SU-DHL-6 (cell line): ENCODE results near the gene JMJD6.

Experiments
- H2AFZ ChIP-seq: fragments of 200-600 bp; sonication (generic); 2 replicates; pipeline ENCODE4 v1.6.1; 2014; ENCODE audit warnings: low read depth, mild to moderate bottlenecking, moderate library complexity, mixed read lengths, antibody characterized with exemption, low read length; ENCODE audit not compliant: severe bottlenecking
- H3F3A ChIP-seq: fragments of 200-600 bp; shearing (Covaris generic); 2 replicates; pipeline ENCODE4 v1.6.0; 2016; ENCODE audit warnings: antibody characterized with exemption, mild to moderate bottlenecking; ENCODE audit not compliant: insufficient read depth
- H3K27ac ChIP-seq: fragments of 200-600 bp; sonication (generic); 2 replicates; pipeline ENCODE4 v1.5.1; 2016; ENCODE audit warnings: low read depth, mild to moderate bottlenecking, low read length, moderate library complexity, mixed read lengths
- H3K27me3 ChIP-seq: fragments of 200-600 bp; sonication (generic), shearing (Covaris generic); 2 replicates; pipeline ENCODE4 v1.6.0; 2014; ENCODE audit warnings: mild to moderate bottlenecking, low read length
- H3K36me3 ChIP-seq: fragments of 200-600 bp; sonication (generic); 2 replicates; pipeline ENCODE4 v1.6.1; 2014; ENCODE audit warnings: mild to moderate bottlenecking, low read length, mixed read lengths
- H3K4me2 ChIP-seq: fragments of 300-600, 200-600 bp; shearing (Covaris generic), sonication (generic); 2 replicates; pipeline ENCODE4 v1.6.0; 2014; ENCODE audit warnings: low read length, low read depth, mild to moderate bottlenecking; ENCODE audit not compliant: poor library complexity, severe bottlenecking
- H3K4me3 ChIP-seq: fragments of 200-600 bp; sonication (generic); 2 replicates; pipeline ENCODE4 v1.5.1; 2014; ENCODE audit warnings: antibody characterized with exemption, low read length, mild to moderate bottlenecking, mixed read lengths; ENCODE audit not compliant: insufficient read depth, poor library complexity, severe bottlenecking
- H3K79me2 ChIP-seq: fragments of 200-600 bp; sonication (generic); 2 replicates; pipeline ENCODE4 v1.6.1; 2014; ENCODE audit warnings: mild to moderate bottlenecking, low read length, moderate library complexity; ENCODE audit not compliant: insufficient read depth
- H3K9ac ChIP-seq: fragments of 200-600 bp; sonication (generic); 2 replicates; pipeline ENCODE4 v1.7.0; 2014; ENCODE audit warnings: mild to moderate bottlenecking, low read length
- H3K9me2 ChIP-seq: fragments of 200-600 bp; sonication (generic); replicated peaks from 2 replicates; pipeline ENCODE4 v1.6.1; 2014; ENCODE audit warnings: low read length; ENCODE audit not compliant: insufficient read depth
- H3K9me3 ChIP-seq: fragments of 200-600 bp; sonication (generic); 2 replicates; pipeline ENCODE4 v1.6.1; 2014; ENCODE audit warnings: low read length, mixed read lengths; ENCODE audit not compliant: insufficient read depth
- H4K20me1 ChIP-seq: fragments of 200-600 bp; sonication (generic); 2 replicates; pipeline ENCODE4 v1.6.1; 2014; ENCODE audit warnings: low read depth, mild to moderate bottlenecking, antibody characterized with exemption, low read length, moderate library complexity, mixed read lengths
- EZH2phosphoT487 ChIP-seq: fragments of 200-600 bp; sonication (generic), shearing (Covaris generic); conservative IDR thresholded peaks from 2 replicates; pipeline ENCODE4 v1.6.1; 2018; ENCODE audit warnings: mild to moderate bottlenecking, antibody characterized with exemption, low read length, moderate library complexity, mixed read lengths
- TF ChIP-seq, protein P1 (sequence below): fragments of 200-600 bp; sonication (generic); IDR thresholded peaks from one replicate; pipeline ENCODE4 v1.5.1; 2017; ENCODE audit warnings: antibody characterized with exemption, mild to moderate bottlenecking, low read length, moderate library complexity; ENCODE audit not compliant: insufficient read depth, poor library complexity, severe bottlenecking

Gene JMJD6

DNA sequence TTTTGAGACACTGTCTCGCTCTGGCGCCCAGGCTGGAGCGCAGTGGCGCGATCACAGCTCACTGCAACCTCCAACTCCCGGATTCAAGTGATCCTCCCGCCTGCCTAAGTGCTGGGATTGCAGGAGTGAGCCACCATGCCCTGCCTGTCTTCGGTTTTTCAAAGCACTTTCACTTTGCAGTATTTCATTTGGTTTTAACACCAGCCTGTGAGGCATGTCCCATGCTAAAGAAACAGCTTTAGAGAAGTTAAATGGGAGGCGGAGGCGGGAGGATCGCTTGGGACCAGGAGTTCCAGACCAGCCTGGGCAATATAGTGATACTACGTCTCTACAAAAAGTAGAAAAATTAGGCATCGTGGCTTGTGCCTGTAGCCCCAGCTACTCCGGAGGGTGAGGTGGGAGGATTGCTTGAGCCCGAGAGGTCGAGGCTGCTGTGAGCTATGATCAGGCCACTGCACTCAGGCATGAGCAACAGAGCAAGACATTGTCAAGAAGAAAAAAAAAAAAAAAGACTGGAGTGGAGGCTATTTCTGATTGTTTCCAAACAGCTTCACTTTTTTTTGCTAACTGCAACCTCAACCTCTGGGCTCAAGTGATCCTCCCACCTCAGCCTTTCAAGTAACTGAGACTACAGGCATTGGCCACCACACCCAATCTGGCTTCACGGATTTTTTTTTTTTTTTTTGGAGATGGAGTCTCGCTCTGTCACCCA lies 1.5 kb upstream of the JMJD6 start:
- Histone ChIP-seq H3K36me3 (peaks cover 17% of the 10 kb centered on the region), H3K27me3 (no peaks in the 10 kb centered on the region), H3K4me3 (peak overlapping the region; percentile 98), H3K27ac (peak overlapping the region; percentile 100), H2AFZ (no peak overlapping the region), H3K79me2 (peaks cover 76% of the 10 kb centered on the region), H3K9me2 (no peaks in the 10 kb centered on the region), H3K9me3 (no peaks in the 10 kb centered on the region), H4K20me1 (no peaks in the 10 kb centered on the region), H3K9ac (peak overlapping the region; percentile 100), H3F3A (peaks cover 47% of the 10 kb centered on the region), H3K4me2 (peak overlapping the region; percentile 99)
- TF ChIP-seq, protein P1, sequence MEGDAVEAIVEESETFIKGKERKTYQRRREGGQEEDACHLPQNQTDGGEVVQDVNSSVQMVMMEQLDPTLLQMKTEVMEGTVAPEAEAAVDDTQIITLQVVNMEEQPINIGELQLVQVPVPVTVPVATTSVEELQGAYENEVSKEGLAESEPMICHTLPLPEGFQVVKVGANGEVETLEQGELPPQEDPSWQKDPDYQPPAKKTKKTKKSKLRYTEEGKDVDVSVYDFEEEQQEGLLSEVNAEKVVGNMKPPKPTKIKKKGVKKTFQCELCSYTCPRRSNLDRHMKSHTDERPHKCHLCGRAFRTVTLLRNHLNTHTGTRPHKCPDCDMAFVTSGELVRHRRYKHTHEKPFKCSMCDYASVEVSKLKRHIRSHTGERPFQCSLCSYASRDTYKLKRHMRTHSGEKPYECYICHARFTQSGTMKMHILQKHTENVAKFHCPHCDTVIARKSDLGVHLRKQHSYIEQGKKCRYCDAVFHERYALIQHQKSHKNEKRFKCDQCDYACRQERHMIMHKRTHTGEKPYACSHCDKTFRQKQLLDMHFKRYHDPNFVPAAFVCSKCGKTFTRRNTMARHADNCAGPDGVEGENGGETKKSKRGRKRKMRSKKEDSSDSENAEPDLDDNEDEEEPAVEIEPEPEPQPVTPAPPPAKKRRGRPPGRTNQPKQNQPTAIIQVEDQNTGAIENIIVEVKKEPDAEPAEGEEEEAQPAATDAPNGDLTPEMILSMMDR, result no peak
- no peak for TF ChIP-seq EZH2phosphoT487

GRCh38 chr17:76726776-76727718 lies 641 bp upstream of the JMJD6 start, which contains the start of gene METTL23:
METTL23 (plus strand) TSS chr17:76726839; CDS start chr17:76729711, 2,872 bp downstream.
- peaks cover 70% of the 10 kb centered on the region for H3K79me2 ChIP-seq
- peak within 1 kb of the TSS; percentile 72 for H2AFZ ChIP-seq
- H3K4me2 ChIP-seq, result peak within 1 kb of the TSS; percentile 99
- TF ChIP-seq EZH2phosphoT487, result no peak
- TF ChIP-seq, protein P1, result peak; percentile 72
- peak within 1 kb of the TSS; percentile 100 for H3K9ac ChIP-seq
- peak within 1 kb of the TSS; percentile 99 for H3K4me3 ChIP-seq
- no peaks in the 10 kb centered on the region for H4K20me1 ChIP-seq
- H3F3A ChIP-seq, result peaks cover 38% of the 10 kb centered on the region
- H3K9me3 ChIP-seq, result no peaks in the 10 kb centered on the region
- H3K27me3 ChIP-seq, result no peaks in the 10 kb centered on the region
- H3K27ac ChIP-seq, result peak within 1 kb of the TSS; percentile 100
- peaks cover 14% of the 10 kb centered on the region for H3K36me3 ChIP-seq
- no peaks in the 10 kb centered on the region for H3K9me2 ChIP-seq

DNA sequence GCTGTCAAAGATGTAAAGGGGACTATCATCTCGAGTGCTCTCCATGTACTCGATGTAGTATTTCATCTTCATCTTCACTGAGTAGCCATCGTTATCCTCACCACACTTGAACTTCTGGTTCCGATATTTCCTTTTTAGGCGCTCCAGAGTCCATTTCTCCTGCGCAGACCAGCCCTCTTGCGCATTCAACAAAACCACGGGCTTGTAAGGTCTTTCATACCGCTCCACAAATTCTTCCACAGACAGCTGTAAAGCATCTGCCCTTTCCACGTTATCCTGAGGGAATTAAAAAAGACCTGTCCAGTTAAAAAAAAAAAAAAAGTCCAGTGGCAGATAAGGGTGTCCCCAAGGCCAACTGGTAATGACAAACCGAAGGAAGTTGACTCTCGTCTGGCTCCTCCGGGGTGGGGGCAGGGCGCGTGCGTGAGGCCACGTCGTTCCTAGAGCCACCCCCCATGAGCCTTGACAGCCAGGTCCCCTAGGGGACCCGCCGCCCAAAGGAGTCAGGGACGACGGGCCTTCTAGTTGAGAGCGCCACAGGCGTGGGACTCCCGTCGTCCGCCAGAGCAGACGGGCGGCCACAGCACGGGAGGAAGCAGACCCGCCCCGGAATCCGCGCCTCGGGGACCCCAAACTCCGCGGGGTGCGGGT lies 701 bp downstream of the JMJD6 start:
- Histone ChIP-seq H3K4me2 (peak overlapping the region; percentile 99), H3K4me3 (peak overlapping the region; percentile 99), H2AFZ (peak overlapping the region; percentile 72), H3K27ac (peak overlapping the region; percentile 100), H3K27me3 (no peaks in the 10 kb centered on the region), H4K20me1 (no peaks in the 10 kb centered on the region), H3K9me2 (no peaks in the 10 kb centered on the region), H3K9me3 (no peaks in the 10 kb centered on the region), H3F3A (peaks cover 27% of the 10 kb centered on the region), H3K36me3 (peaks cover 17% of the 10 kb centered on the region), H3K79me2 (peaks cover 62% of the 10 kb centered on the region), H3K9ac (peak overlapping the region; percentile 100)
- TF ChIP-seq, protein P1, result no peak
- TF ChIP-seq EZH2phosphoT487, result no peak
